Colonic mucosa (tissue), 4 donors: ENCODE data around the gene ISOC1. TPM values are rescaled to one million over a fixed set of nuclear protein-coding genes. Genes with fewer than 3 reads are reported as not detected.

Experiments used
- DNase-seq: peaks from one replicate; pipeline ENCODE4 v3.0.0-alpha.2; 2020
- H3K27ac ChIP-seq: fragments of 200-600 bp; one replicate; pipeline ENCODE4 v1.8.0; 2021
- H3K27me3 ChIP-seq: fragments of 200-600 bp; one replicate; pipeline ENCODE4 v1.8.0; 2021
- H3K36me3 ChIP-seq: fragments of 200-600 bp; one replicate; pipeline ENCODE4 v1.8.0; 2021
- H3K4me1 ChIP-seq: fragments of 200-600 bp; one replicate; pipeline ENCODE4 v1.8.0; 2021; ENCODE audit warnings: mild to moderate bottlenecking
- H3K4me3 ChIP-seq: fragments of 200-600 bp; one replicate; pipeline ENCODE4 v1.8.0; 2021
- H3K9ac ChIP-seq, 2 donors: one replicate each; pipeline ENCODE4 v1.7.0; 2013; ENCODE audit warnings: control low read depth in 2 of 2, low read depth in 2 of 2, low read length in 2 of 2
- H3K9me3 ChIP-seq: fragments of 200-600 bp; one replicate; pipeline ENCODE4 v1.8.0; 2021
- intact Hi-C: fragments of 100-400 bp; cut with DNase I; formaldehyde crosslinking; loops from one replicate; pipeline ENCODE4 v1.14.1; 2022
- total RNA-seq, 2 donors: library from RNA; stranded (reverse); fragmentation: NEBNext Ultra II Directional in 1 of 2; extraction: Animal tissue kit (Norgen Biotek cat#: 25700) in 1 of 2; gene quantifications; one replicate each; pipeline ENCODE4 v1.2.1, GENCODE V29; 2021
- TF ChIP-seq, protein P1 (sequence below): fragments of 200-600 bp; IDR thresholded peaks from one replicate; pipeline ENCODE4 v1.8.0; 2022; ENCODE audit warnings: antibody characterized with exemption, mild to moderate bottlenecking
- donor health status: healthy.
- donor health status: DM: no; HTN: no; CAD: no.
- donor health status: DM: no; HTN: no; CAD: no.

The ISOC1 gene
- total RNA-seq, 2 donors from 2014 or later: 36.2 to 36.4 TPM

DNA sequence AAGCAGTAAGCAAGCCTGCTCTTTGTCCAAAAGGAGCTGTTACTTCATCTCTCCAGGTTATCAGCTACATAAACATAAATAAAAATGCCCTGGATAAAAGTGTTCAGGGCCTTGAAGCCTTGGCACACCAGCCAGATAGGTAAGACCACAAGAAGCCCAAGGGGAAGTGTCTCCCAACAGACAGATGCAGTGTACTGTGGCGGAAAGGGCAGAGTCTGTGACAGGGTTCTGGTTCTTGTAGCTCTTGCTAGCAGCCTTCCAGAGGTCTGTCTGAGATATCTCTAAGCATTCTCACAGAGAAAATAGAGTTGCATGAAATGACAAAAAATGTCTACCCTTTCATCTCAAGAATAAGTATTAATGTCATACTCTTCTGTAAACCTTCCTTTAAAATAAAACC is 30.1 kb downstream of the ISOC1 start:
- Histone ChIP-seq H3K27me3 (no peaks in the 10 kb centered on the region), H3K36me3 (no peaks in the 10 kb centered on the region), H3K4me3 (no peak overlapping the region), H3K9me3 (no peaks in the 10 kb centered on the region), H3K4me1 (no peaks in the 10 kb centered on the region), H3K9ac (no peak overlapping the region), H3K27ac (no peak overlapping the region)
- TF ChIP-seq, protein P1, sequence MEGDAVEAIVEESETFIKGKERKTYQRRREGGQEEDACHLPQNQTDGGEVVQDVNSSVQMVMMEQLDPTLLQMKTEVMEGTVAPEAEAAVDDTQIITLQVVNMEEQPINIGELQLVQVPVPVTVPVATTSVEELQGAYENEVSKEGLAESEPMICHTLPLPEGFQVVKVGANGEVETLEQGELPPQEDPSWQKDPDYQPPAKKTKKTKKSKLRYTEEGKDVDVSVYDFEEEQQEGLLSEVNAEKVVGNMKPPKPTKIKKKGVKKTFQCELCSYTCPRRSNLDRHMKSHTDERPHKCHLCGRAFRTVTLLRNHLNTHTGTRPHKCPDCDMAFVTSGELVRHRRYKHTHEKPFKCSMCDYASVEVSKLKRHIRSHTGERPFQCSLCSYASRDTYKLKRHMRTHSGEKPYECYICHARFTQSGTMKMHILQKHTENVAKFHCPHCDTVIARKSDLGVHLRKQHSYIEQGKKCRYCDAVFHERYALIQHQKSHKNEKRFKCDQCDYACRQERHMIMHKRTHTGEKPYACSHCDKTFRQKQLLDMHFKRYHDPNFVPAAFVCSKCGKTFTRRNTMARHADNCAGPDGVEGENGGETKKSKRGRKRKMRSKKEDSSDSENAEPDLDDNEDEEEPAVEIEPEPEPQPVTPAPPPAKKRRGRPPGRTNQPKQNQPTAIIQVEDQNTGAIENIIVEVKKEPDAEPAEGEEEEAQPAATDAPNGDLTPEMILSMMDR: no peak
- DNase-seq: no peak
- intact Hi-C loops: loop anchor here (10.0 kb wide), 1 partner anchor 220 kb away; no protein-coding TSS in a partner anchor

DNA sequence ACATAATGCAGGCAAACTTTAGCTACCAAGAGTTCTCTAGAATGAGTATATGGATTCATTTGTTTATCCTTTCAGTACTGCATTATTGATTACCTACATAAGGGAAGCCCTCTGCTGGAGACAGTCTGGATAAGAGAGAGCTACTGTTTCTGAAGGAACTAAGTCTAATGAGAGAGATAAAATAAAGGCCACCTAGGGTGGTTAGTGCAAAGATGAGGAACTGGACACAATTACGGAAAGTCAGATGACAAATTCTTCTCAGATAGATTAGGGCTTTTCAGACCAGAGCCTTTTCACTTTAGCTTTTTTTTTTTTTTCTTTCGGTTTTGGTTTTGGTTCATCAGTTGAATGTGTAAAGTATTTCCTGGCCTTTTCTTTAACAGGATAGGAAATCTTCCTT is 31.3 kb downstream of the ISOC1 start:
- Histone ChIP-seq H3K27ac (no peak overlapping the region), H3K9ac (no peak overlapping the region), H3K4me3 (no peak overlapping the region), H3K36me3 (no peaks in the 10 kb centered on the region), H3K4me1 (no peaks in the 10 kb centered on the region), H3K27me3 (no peaks in the 10 kb centered on the region), H3K9me3 (no peaks in the 10 kb centered on the region)
- intact Hi-C loops: loop anchor here (10.0 kb wide), 1 partner anchor 221 kb away; no protein-coding TSS in a partner anchor
- DNase-seq: no peak
- TF ChIP-seq, protein P1: no peak

DNA sequence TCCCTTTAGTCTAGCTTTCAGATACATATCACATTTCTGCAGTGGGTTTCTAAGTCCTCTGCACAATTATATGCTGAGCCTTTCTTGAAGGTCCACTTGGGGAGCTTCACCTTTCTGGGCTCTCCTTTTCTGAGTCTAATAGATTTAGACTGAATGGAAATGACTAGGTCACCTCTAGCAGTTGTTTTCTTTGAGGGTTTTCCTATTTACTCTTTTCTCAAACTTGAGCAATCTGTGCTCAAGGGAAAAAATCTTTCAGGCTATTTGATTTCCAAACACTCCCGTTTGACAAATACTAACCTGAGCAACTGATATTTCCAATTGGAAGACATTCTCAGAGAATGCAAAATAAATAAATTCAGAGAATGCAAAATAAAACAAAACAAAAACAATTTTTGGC is 39.0 kb downstream of the ISOC1 start:
- H3K27ac ChIP-seq: no peak overlapping the region
- H3K9me3 ChIP-seq: no peaks in the 10 kb centered on the region
- TF ChIP-seq, protein P1: no peak
- no peak for DNase-seq
- no peak overlapping the region for H3K4me3 ChIP-seq
- intact Hi-C loops: no loop called here
- no peak overlapping the region for H3K9ac ChIP-seq
- H3K27me3 ChIP-seq: no peaks in the 10 kb centered on the region
- H3K4me1 ChIP-seq: no peaks in the 10 kb centered on the region
- H3K36me3 ChIP-seq: no peaks in the 10 kb centered on the region

DNA sequence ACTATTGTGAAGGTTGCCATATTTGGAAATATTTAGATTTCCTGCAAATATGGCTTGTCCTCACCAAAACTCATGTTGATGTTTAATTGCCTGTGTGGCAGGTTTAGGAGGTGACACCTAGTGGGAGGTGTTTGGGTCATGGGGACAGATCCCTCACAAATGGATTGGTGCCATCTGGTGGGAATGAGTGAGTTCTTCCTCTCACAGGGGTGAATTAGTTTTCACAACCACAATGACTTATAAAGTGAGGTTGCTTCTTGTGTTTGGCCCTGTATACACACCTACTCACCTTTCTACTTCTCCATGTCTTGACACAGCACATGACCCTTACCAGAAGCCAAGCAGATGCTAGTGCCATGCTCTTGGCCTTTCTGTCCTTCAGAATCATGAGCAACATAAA is 41.1 kb downstream of the ISOC1 start:
- Histone ChIP-seq H3K4me3 (no peak overlapping the region), H3K27me3 (no peaks in the 10 kb centered on the region), H3K27ac (no peak overlapping the region), H3K9ac (no peak overlapping the region), H3K36me3 (no peaks in the 10 kb centered on the region), H3K4me1 (no peaks in the 10 kb centered on the region), H3K9me3 (no peaks in the 10 kb centered on the region)
- DNase-seq: no peak
- TF ChIP-seq, protein P1: no peak
- intact Hi-C loops: no loop called here

DNA sequence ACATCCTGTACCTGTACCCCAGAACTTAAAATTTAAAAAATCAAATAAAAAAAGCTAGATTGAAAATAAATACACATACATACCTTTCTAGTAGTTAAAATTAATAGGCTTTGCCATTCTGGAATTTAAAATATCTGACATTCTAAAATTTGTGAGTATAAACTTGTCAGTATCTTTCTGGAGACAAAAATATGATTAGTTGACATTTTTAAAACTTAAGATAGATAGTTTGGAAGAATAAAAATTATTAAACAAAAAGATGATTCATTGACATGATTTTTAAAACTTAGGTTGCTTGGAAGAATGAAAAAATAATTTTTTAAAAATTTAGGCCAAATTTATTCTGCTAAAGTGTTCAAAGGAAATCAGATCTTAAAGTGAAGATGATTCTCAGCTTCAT is 43.1 kb downstream of the ISOC1 start:
- Histone ChIP-seq H3K27ac (no peak overlapping the region), H3K4me1 (no peaks in the 10 kb centered on the region), H3K9ac (no peak overlapping the region), H3K27me3 (no peaks in the 10 kb centered on the region), H3K36me3 (no peaks in the 10 kb centered on the region), H3K9me3 (no peaks in the 10 kb centered on the region), H3K4me3 (no peak overlapping the region)
- TF ChIP-seq, protein P1: no peak
- intact Hi-C loops: no loop called here
- no peak for DNase-seq

DNA sequence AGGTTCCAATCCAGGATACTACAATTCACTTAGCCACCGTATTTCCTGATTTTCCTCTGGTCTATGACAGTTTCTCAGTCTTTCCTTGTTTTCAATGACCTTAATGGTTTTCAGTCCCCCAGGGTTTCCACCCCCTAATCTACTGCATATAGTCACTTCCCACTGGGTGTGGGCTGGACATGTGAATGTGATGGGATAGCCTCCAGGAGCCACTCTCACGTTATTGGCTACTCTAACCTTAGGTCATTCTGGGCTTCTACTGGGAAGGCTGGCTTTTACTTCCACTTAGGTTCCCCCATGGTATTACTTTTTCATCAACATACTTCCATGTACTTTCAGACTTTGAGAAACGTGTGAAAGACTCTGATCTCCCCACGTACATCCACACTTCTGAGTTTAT is 46.5 kb downstream of the ISOC1 start:
- Histone ChIP-seq H3K27ac (no peak overlapping the region), H3K27me3 (no peaks in the 10 kb centered on the region), H3K4me3 (no peak overlapping the region), H3K4me1 (no peaks in the 10 kb centered on the region), H3K36me3 (no peaks in the 10 kb centered on the region), H3K9me3 (no peaks in the 10 kb centered on the region), H3K9ac (no peak overlapping the region)
- intact Hi-C loops: no loop called here
- TF ChIP-seq, protein P1: no peak
- DNase-seq: no peak
